ENCODE results near the gene HOXD13. TPM values are rescaled to one million over a fixed set of nuclear protein-coding genes. Genes with fewer than 3 reads are reported as not detected.

HOXD13 gene
- total RNA-seq, 6 experiments from 2014 or later: 1.2 to 1.7 (median 1.5) TPM

DNA sequence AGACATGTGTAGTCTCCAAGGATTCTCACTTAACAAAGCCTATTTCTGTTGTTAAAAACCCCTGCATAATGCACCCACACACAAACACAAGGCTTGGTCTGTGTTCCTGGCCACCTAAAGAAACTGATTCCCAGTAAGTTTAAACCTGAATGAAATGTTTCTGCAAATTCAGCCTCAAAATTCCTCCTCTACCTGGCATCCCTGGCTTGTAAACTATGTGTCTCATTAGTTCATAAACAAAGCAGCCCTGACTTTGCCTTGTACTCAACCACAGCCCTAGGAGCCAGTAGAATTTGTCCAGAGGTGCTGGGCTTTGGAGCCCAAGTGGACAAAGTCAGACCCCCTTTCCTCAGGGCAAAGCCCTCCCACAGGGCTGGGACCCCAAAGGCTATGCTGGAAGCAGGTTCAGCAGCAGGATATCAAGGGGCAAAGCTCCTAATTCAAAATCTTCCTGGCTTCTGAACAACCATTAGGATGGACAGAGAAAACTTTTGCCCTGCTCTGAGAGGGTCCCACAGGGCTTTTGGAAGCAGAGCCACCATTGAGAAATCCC lies 2.6 kb upstream of the HOXD13 start:
- Mint-ChIP-seq H3K27me3 (ENCODE audit: insufficient read depth) (peaks cover 46% of the 10 kb centered on the region), H3K27ac (no peak overlapping the region), H3K9me3 (no peaks in the 10 kb centered on the region), H3K36me3 (ENCODE audit: low read depth) (peaks cover 8% of the 10 kb centered on the region; the same call in 1 of the 2 replicates), H3K4me1 (ENCODE audit: low read depth) (peaks cover 17% of the 10 kb centered on the region), H3K4me3 (no peak overlapping the region)
- DNase-seq: no peak
- TF ChIP-seq, protein P1, sequence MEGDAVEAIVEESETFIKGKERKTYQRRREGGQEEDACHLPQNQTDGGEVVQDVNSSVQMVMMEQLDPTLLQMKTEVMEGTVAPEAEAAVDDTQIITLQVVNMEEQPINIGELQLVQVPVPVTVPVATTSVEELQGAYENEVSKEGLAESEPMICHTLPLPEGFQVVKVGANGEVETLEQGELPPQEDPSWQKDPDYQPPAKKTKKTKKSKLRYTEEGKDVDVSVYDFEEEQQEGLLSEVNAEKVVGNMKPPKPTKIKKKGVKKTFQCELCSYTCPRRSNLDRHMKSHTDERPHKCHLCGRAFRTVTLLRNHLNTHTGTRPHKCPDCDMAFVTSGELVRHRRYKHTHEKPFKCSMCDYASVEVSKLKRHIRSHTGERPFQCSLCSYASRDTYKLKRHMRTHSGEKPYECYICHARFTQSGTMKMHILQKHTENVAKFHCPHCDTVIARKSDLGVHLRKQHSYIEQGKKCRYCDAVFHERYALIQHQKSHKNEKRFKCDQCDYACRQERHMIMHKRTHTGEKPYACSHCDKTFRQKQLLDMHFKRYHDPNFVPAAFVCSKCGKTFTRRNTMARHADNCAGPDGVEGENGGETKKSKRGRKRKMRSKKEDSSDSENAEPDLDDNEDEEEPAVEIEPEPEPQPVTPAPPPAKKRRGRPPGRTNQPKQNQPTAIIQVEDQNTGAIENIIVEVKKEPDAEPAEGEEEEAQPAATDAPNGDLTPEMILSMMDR (IDR thresholded peaks at IDR 0.05): no peak

DNA sequence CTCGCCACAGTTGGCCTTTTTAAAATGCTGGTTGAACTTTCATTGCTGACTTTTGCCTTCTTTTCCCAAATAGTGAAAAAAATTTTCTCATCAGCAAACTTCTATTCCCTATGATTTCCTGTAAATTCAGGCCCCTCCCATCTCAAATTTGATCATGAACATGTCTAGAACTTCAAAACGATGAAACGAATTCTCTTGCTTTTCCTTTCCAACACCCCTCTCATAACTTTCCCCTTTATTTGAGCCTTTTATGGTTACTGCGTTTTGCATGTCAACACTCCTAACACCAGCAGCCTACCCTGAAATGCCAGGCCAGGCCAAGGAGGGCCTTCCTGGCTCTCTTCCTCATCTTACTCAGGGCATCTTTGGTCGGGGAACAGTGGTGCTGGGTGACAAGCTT lies 1.7 kb upstream of the HOXD13 start:
- TF ChIP-seq, protein P1 (IDR thresholded peaks at IDR 0.05): no peak
- Mint-ChIP-seq H3K9me3 (no peaks in the 10 kb centered on the region), H3K27me3 (ENCODE audit: insufficient read depth) (peaks cover 38% of the 10 kb centered on the region), H3K36me3 (ENCODE audit: low read depth) (peaks cover 8% of the 10 kb centered on the region; the same call in 1 of the 2 replicates), H3K4me3 (no peak overlapping the region), H3K4me1 (ENCODE audit: low read depth) (peaks cover 16% of the 10 kb centered on the region), H3K27ac (no peak overlapping the region)
- DNase-seq: no peak

GRCh38 chr2:176091329-176092258 lies 927 bp upstream of the HOXD13 start:
- H3K9me3 Mint-ChIP-seq: no peaks in the 10 kb centered on the region
- H3K27ac Mint-ChIP-seq: no peak overlapping the region
- peak overlapping the region; percentile 28 for H3K4me3 Mint-ChIP-seq
- no peak for DNase-seq
- H3K4me1 Mint-ChIP-seq (ENCODE audit: low read depth): peaks cover 23% of the 10 kb centered on the region
- H3K36me3 Mint-ChIP-seq (ENCODE audit: low read depth): peaks cover 8% of the 10 kb centered on the region; the same call in 1 of the 2 replicates
- H3K27me3 Mint-ChIP-seq (ENCODE audit: insufficient read depth): peaks cover 40% of the 10 kb centered on the region
- TF ChIP-seq, protein P1 (IDR thresholded peaks at IDR 0.05): no peak

DNA sequence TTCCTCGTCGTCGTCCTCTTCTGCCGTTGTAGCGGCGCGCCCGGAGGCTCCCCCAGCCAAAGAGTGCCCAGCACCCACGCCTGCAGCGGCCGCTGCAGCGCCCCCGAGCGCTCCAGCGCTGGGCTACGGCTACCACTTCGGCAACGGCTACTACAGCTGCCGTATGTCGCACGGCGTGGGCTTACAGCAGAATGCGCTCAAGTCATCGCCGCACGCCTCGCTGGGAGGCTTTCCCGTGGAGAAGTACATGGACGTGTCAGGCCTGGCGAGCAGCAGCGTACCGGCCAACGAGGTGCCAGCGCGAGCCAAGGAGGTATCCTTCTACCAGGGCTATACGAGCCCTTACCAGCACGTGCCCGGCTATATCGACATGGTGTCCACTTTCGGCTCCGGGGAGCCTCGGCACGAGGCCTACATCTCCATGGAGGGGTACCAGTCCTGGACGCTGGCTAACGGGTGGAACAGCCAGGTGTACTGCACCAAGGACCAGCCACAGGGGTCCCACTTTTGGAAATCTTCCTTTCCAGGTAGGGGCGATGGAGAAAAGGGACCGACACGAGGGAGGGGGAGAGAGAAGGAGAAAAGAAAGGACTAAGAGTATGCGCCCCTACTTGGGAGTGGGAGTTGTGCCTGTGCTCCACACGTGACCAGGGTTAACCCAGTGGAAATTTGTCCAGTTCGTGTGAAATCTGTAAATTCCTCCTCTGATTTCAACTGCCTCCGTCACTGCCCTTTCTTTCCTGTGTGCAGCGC lies 800 bp downstream of the HOXD13 start:
- Mint-ChIP-seq H3K4me1 (ENCODE audit: low read depth) (peaks cover 29% of the 10 kb centered on the region), H3K36me3 (ENCODE audit: low read depth) (peaks cover 8% of the 10 kb centered on the region; the same call in 1 of the 2 replicates), H3K4me3 (peak overlapping the region; percentile 86), H3K9me3 (no peaks in the 10 kb centered on the region), H3K27me3 (ENCODE audit: insufficient read depth) (peaks cover 36% of the 10 kb centered on the region), H3K27ac (no peak overlapping the region)
- TF ChIP-seq, protein P1 (IDR thresholded peaks at IDR 0.05): peak; percentile 55; the same call in 1 of the 2 replicates
- no peak for DNase-seq

DNA sequence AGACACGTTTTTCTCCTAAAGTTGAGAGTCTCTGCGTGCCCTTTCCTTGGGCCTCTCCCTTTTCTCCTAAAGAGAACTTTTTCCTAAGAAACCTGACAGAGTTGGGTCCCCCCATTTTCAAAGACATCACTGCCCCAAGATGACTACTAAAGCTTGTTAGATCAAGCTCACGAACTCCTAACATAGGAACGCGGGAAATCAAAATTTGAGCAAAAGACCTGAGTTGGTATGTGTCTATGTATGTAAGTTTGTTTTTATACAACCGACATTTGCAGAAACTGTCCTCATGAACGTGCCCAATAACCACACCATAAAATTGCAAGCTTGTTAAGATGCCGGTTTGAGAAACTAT lies 1.4 kb downstream of the HOXD13 start:
- TF ChIP-seq, protein P1 (IDR thresholded peaks at IDR 0.05): no peak
- H3K36me3 Mint-ChIP-seq (ENCODE audit: low read depth): peaks cover 8% of the 10 kb centered on the region; the same call in 1 of the 2 replicates
- peaks cover 27% of the 10 kb centered on the region for H3K4me1 Mint-ChIP-seq (ENCODE audit: low read depth)
- H3K27me3 Mint-ChIP-seq (ENCODE audit: insufficient read depth): peaks cover 38% of the 10 kb centered on the region
- H3K27ac Mint-ChIP-seq: no peak overlapping the region
- H3K9me3 Mint-ChIP-seq: no peaks in the 10 kb centered on the region
- peak overlapping the region; percentile 86 for H3K4me3 Mint-ChIP-seq
- no peak for DNase-seq
